Chondrocyte (in vitro differentiated cells): ENCODE results near the gene EFCAB12. TPM values are rescaled to one million over a fixed set of nuclear protein-coding genes. Genes with fewer than 3 reads are reported as not detected.

Experiments used
- DNase-seq: peaks from one replicate; pipeline ENCODE4 v3.0.0; 2021; ENCODE audit warnings: mixed read lengths, low spot score
- H3K27ac Mint-ChIP-seq: one replicate; pipeline ENCODE4 v1.8.0; 2021; ENCODE audit warnings: mild to moderate bottlenecking, moderate library complexity, mixed read lengths; ENCODE audit not compliant: unreplicated experiment
- H3K27me3 Mint-ChIP-seq: 2 replicates; pipeline ENCODE4 v1.8.0; 2021; ENCODE audit warnings: low read depth, mixed read lengths
- H3K36me3 Mint-ChIP-seq: 2 replicates; pipeline ENCODE4 v1.8.0; 2021; ENCODE audit warnings: low read depth, mixed read lengths
- H3K4me1 Mint-ChIP-seq: 2 replicates; pipeline ENCODE4 v1.8.0; 2021; ENCODE audit warnings: low read depth, mild to moderate bottlenecking, mixed read lengths
- H3K4me3 Mint-ChIP-seq: one replicate; pipeline ENCODE4 v1.8.0; 2021; ENCODE audit warnings: mild to moderate bottlenecking, moderate library complexity, mixed read lengths; ENCODE audit not compliant: unreplicated experiment
- H3K9me3 Mint-ChIP-seq: 2 replicates; pipeline ENCODE4 v1.8.0; 2021; ENCODE audit warnings: low read depth, mixed read lengths
- long read RNA-seq: library from polyadenylated mRNA; stranded (forward); transcript quantifications from one replicate; pipeline ENCODE4 v2.0.0, GENCODE V29; 2021
- total RNA-seq: library from RNA; stranded (reverse); gene quantifications from 3 replicates; pipeline ENCODE4 v1.2.1, GENCODE V29; 2021
- TF ChIP-seq, protein P1 (sequence below): fragments of 200-600 bp; sonication (generic); IDR thresholded peaks from 2 replicates; pipeline ENCODE4 v1.5.0; 2021; ENCODE audit warnings: antibody characterized with exemption, mild to moderate bottlenecking, moderate library complexity

EFCAB12 gene
- total RNA-seq = 0.10 TPM in 1 of 3 replicates, not detected in the others
- long read RNA-seq = 0 reads

DNA sequence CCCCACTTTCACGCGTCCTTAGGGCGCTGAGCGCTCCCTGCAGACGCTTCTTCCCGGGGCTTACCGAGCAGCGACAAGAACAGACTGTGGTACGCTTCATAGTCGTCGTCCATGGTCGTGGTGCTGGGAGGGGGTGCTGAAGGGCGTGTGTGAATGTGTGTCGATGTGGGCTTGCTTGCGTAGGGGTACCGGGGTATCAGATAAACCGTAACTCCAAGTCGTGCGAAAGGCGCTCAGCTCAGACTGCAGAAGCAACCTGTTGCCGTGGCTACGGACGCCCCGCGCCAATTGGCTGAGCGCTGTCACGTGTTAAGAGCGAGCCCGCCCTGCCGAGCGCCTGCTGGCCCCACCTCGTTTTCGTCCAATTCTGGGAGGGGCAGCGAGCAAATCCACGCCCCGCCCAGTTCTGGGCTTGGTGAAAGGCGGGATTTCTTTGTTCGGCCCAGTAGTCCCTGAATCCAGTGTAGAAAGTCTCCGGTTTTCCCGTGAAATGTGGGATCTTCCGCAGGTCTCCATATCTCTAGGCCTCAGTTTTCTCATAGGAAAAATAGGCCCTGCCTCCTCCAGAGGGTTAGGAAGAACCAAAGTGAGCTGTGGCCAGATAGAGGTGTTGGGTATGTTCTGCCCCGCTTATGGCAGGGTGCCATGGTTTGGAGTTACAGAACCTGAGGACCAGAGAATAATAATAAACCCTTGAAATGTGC, at the start of gene EFCAB12:
TSS of gene EFCAB12 (minus strand) at position 261 of the 704 bp plus-strand sequence. CDS start at position 113, 148 bp downstream.
- TF ChIP-seq, protein P1, sequence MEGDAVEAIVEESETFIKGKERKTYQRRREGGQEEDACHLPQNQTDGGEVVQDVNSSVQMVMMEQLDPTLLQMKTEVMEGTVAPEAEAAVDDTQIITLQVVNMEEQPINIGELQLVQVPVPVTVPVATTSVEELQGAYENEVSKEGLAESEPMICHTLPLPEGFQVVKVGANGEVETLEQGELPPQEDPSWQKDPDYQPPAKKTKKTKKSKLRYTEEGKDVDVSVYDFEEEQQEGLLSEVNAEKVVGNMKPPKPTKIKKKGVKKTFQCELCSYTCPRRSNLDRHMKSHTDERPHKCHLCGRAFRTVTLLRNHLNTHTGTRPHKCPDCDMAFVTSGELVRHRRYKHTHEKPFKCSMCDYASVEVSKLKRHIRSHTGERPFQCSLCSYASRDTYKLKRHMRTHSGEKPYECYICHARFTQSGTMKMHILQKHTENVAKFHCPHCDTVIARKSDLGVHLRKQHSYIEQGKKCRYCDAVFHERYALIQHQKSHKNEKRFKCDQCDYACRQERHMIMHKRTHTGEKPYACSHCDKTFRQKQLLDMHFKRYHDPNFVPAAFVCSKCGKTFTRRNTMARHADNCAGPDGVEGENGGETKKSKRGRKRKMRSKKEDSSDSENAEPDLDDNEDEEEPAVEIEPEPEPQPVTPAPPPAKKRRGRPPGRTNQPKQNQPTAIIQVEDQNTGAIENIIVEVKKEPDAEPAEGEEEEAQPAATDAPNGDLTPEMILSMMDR = peak; percentile 23
- H3K27ac Mint-ChIP-seq = peak within 1 kb of the TSS; percentile 86
- H3K36me3 Mint-ChIP-seq = peaks cover 12% of the 10 kb centered on the region
- H3K27me3 Mint-ChIP-seq = no peaks in the 10 kb centered on the region
- H3K9me3 Mint-ChIP-seq = no peaks in the 10 kb centered on the region
- peak within 1 kb of the TSS; percentile 91 for H3K4me3 Mint-ChIP-seq
- DNase-seq = peak; percentile 98
- H3K4me1 Mint-ChIP-seq = peaks cover 16% of the 10 kb centered on the region

DNA sequence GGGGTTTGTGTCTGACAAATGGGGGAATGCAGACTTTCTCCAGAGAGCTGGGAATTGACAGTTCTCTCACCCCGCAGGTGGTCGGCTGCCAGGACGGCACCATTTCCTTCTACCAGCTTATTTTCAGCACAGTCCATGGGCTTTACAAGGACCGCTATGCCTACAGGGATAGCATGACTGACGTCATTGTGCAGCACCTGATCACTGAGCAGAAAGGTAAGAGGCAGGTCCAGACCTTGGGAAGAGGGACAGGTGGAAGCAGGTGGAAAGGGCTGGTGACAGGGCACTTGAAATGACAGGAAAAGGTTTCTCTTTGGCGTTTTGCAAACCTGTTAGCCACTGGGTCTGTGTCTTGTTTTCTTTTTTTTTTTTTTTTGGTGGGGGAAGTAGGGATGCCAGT, 48.1 kb upstream of the EFCAB12 start:
- DNase-seq = no peak
- no peak overlapping the region for H3K4me3 Mint-ChIP-seq
- no peaks in the 10 kb centered on the region for H3K9me3 Mint-ChIP-seq
- peaks cover 31% of the 10 kb centered on the region for H3K36me3 Mint-ChIP-seq
- H3K27me3 Mint-ChIP-seq = no peaks in the 10 kb centered on the region
- no peak overlapping the region for H3K27ac Mint-ChIP-seq
- TF ChIP-seq, protein P1 = no peak
- peaks cover 11% of the 10 kb centered on the region for H3K4me1 Mint-ChIP-seq

DNA sequence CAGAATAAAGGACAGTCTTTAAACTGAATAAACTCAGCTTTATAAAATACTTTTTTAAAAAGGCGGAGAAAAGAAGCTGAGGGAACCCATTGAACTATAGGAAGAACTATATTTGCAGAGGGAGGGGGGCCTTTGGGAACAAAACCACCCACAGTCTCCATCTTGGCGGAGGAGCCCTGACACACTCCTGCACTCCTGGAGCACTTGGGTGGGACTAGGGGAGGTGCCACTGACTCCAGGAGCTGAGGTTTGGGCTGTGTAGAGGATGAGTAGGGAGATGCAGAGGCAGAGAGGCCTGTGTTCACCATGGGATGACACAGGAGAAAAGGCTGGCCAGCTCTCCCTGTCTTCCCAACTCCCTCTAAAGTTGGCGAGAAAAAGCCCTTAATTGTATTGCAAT, 47.4 kb upstream of the EFCAB12 start:
- H3K27ac Mint-ChIP-seq = no peak overlapping the region
- DNase-seq = no peak
- peaks cover 5% of the 10 kb centered on the region for H3K4me1 Mint-ChIP-seq
- peaks cover 32% of the 10 kb centered on the region for H3K36me3 Mint-ChIP-seq
- no peaks in the 10 kb centered on the region for H3K9me3 Mint-ChIP-seq
- no peaks in the 10 kb centered on the region for H3K27me3 Mint-ChIP-seq
- H3K4me3 Mint-ChIP-seq = no peak overlapping the region
- TF ChIP-seq, protein P1 = no peak

DNA sequence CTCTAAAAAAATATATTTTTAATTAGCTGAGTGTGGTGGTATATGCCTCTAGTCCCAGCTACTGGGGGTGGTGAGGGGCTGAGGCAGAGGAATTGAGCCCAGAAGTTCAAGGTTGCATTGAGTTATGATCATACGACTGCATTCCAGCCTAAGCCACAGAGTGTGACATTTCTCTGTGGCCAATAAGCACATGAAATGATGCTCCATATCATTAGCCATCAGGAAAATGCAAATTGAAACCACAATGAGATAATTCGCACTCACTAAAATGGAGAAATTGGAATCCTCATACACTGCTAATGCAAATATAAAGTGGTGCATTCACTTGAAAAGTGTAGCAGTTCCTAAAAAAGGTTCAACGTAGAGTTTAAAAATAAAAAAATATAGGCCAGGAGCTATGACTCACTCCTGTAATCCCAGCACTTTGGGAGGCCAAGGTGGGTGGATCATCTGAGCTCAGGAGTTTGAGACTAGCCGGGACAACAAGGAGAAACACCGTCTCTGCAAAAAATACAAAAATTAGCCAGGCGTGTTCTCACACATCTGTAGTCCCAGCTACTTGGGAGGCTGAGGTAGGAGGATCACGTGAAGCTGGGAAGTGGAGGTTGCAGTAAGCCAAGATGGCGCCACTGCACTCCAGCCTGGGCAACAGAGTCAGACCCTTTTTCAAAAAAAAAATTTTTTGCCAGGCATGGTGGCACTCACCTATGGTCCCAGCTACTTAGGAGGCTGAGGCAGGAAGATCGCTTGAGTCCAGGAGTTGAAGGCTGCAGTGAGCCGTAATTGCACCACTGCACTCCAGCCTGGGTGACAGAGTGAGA, 46.8 kb upstream of the EFCAB12 start:
- DNase-seq = no peak
- Mint-ChIP-seq H3K9me3 (no peaks in the 10 kb centered on the region), H3K4me3 (no peak overlapping the region), H3K36me3 (peaks cover 30% of the 10 kb centered on the region), H3K27ac (no peak overlapping the region), H3K4me1 (peaks cover 5% of the 10 kb centered on the region), H3K27me3 (no peaks in the 10 kb centered on the region)
- TF ChIP-seq, protein P1 = no peak

DNA sequence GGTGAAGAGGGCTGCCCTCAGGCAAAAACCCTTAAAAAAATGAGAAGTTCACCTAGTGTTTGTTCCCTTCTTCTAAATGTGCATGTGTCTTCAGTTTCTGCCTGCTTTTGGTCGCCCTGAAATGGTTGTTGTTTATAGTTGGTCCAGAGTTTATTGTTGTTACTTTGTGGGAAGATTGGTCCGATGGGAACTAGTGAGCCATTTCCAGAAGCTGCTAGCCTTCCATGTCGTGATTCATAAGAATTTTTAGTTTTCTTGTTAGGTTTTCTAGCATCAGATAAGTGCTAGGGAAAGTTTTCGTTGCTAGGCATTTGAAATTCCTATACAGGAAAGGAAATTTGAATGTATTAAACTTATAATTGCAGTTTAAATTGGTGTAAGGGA, 45.3 kb upstream of the EFCAB12 start:
- H3K27me3 Mint-ChIP-seq = no peaks in the 10 kb centered on the region
- H3K36me3 Mint-ChIP-seq = peaks cover 29% of the 10 kb centered on the region
- H3K4me3 Mint-ChIP-seq = no peak overlapping the region
- H3K9me3 Mint-ChIP-seq = no peaks in the 10 kb centered on the region
- TF ChIP-seq, protein P1 = no peak
- H3K27ac Mint-ChIP-seq = no peak overlapping the region
- peaks cover 5% of the 10 kb centered on the region for H3K4me1 Mint-ChIP-seq
- no peak for DNase-seq
